B cell (primary cell): ENCODE data around the gene GMCL2. TPM values are rescaled to one million over a fixed set of nuclear protein-coding genes. Genes with fewer than 3 reads are reported as not detected.

Source experiments
- ATAC-seq: fragments of 200-7000 bp; cut with Tn5 transposase; one replicate; pipeline ENCODE4 v1.10.0; 2021; ENCODE audit warnings: low read depth, mild to moderate bottlenecking, moderate number of reproducible peaks, moderate library complexity
- CTCF ChIA-PET: fragments of 350-600 bp; sonication (Branson Sonifier 250); formaldehyde crosslinking; loops from one replicate; lab custom pipeline; 2021; ENCODE audit warnings: antibody characterized with exemption, inconsistent platforms; lab: Charles Lee
- POLR2A ChIA-PET: fragments of 350-600 bp; sonication (Branson Sonifier 250); formaldehyde crosslinking; loops from one replicate; lab custom pipeline; 2021; ENCODE audit warnings: antibody characterized with exemption; lab: Charles Lee
- DNase-seq: peaks from one replicate; pipeline ENCODE4 v3.0.0; 2013
- H2AFZ ChIP-seq: 2 replicates; pipeline ENCODE4 v1.6.1; 2012; ENCODE audit warnings: mild to moderate bottlenecking, low read depth, low read length; ENCODE audit not compliant: insufficient read depth, poor library complexity, severe bottlenecking
- H3K27ac ChIP-seq, 2 donors: 1 replicate in 1 of 2; 2 replicates in 1 of 2; pipeline ENCODE4 v1.5.1; 2012 to 2013; ENCODE audit warnings: low read length in 2 of 2, mild to moderate bottlenecking in 2 of 2, moderate library complexity in 1 of 2
- H3K27me3 ChIP-seq, 4 experiments: fragments of 200-600 bp in 1 of 4; sonication (generic) in 1 of 4; replicated peaks in 1 of 4; 1 replicate in 2 of 4; 2 replicates in 2 of 4; pipeline versions ENCODE4 v1.6.1 to v1.7.0; 2013 to 2016; ENCODE audit warnings: low read length in 3 of 4, mild to moderate bottlenecking in 2 of 4, mixed read lengths in 1 of 4, moderate library complexity in 1 of 4; ENCODE audit not compliant: insufficient read depth in 4 of 4, control insufficient read depth in 3 of 4; ENCODE audit errors: control extremely low read depth in 1 of 4
- H3K36me3 ChIP-seq, 2 experiments: replicated peaks in 1 of 2; 1 replicate in 1 of 2; 2 replicates in 1 of 2; pipeline versions ENCODE4 v1.6.1 to v1.7.1; 2013; ENCODE audit warnings: low read length in 1 of 2; ENCODE audit not compliant: insufficient read depth in 2 of 2, control insufficient read depth in 1 of 2; ENCODE audit errors: control extremely low read depth in 1 of 2, extremely low read depth in 1 of 2
- H3K4me1 ChIP-seq, 2 donors: fragments of 200-600 bp in 1 of 2; sonication (generic) in 1 of 2; 1 replicate in 1 of 2; 2 replicates in 1 of 2; pipeline versions ENCODE4 v1.5.1 to v1.6.1; 2013 to 2017; ENCODE audit warnings: low read length in 2 of 2; ENCODE audit not compliant: control insufficient read depth in 2 of 2, insufficient read depth in 2 of 2
- H3K4me2 ChIP-seq: replicated peaks from 2 replicates; pipeline ENCODE3; 2012; ENCODE audit warnings: mild to moderate bottlenecking, low read depth, low read length; ENCODE audit not compliant: poor library complexity, severe bottlenecking
- H3K4me3 ChIP-seq, 5 experiments: fragments of 200-600 bp in 1 of 5; sonication (generic) in 1 of 5; 1 replicate in 3 of 5; 2 replicates in 2 of 5; pipeline versions ENCODE4 v1.5.1 to v1.7.0; 2011 to 2016; ENCODE audit warnings: low read length in 4 of 5, mild to moderate bottlenecking in 4 of 5, low read depth in 2 of 5, control low read depth in 1 of 5, moderate library complexity in 1 of 5; ENCODE audit not compliant: insufficient read depth in 1 of 5; ENCODE audit errors: control extremely low read depth in 1 of 5, extremely low read depth in 1 of 5
- H3K79me2 ChIP-seq: fragments of 200-600 bp; sonication (generic); one replicate; pipeline ENCODE4 v1.6.0; 2016; ENCODE audit warnings: low read length; ENCODE audit not compliant: control insufficient read depth, insufficient read depth
- H3K9ac ChIP-seq: fragments of 200-600 bp; sonication (generic); 2 replicates; pipeline ENCODE4 v1.6.1; 2017; ENCODE audit warnings: mild to moderate bottlenecking, low read length, moderate library complexity
- H3K9me3 ChIP-seq, 3 donors: one replicate each; pipeline versions ENCODE4 v1.6.1 to v1.7.1; 2013; ENCODE audit warnings: low read length in 2 of 3; ENCODE audit not compliant: control insufficient read depth in 2 of 3, insufficient read depth in 1 of 3; ENCODE audit errors: control extremely low read depth in 1 of 3
- H4K20me1 ChIP-seq: 2 replicates; pipeline ENCODE4 v1.6.0; 2012; ENCODE audit warnings: mild to moderate bottlenecking, low read length; ENCODE audit not compliant: insufficient read depth, control insufficient read depth, poor library complexity, severe bottlenecking
- H3K27ac Mint-ChIP-seq: one replicate; pipeline ENCODE4 v1.8.0; 2021; ENCODE audit warnings: mixed read lengths
- H3K27me3 Mint-ChIP-seq: one replicate; pipeline ENCODE4 v1.8.0; 2021; ENCODE audit warnings: mixed read lengths
- H3K4me1 Mint-ChIP-seq: one replicate; pipeline ENCODE4 v1.8.0; 2021; ENCODE audit warnings: mixed read lengths
- H3K4me3 Mint-ChIP-seq: one replicate; pipeline ENCODE4 v1.8.0; 2021; ENCODE audit warnings: mixed read lengths
- H3K9me3 Mint-ChIP-seq: one replicate; pipeline ENCODE4 v1.8.0; 2022; ENCODE audit warnings: mixed read lengths; ENCODE audit not compliant: insufficient read depth
- EZH2 ChIP-seq: IDR thresholded peaks from 2 replicates; pipeline ENCODE4 v1.6.1; 2012; ENCODE audit warnings: borderline replicate concordance, low read depth, mild to moderate bottlenecking, moderate library complexity, low read length; ENCODE audit not compliant: insufficient read depth, poor library complexity, severe bottlenecking
- WGBS: methylation state at CpG from one replicate; pipeline ENCODE4 v1.1.5; 2013; ENCODE audit warnings: missing lambda C conversion rate; ENCODE audit not compliant: insufficient coverage; 5-methylcytosine and 5-hydroxymethylcytosine counted together
- intact Hi-C: fragments of 100-400 bp; cut with micrococcal nuclease; formaldehyde crosslinking; loops from one replicate; pipeline ENCODE4 v1.10.0; 2022
- polyA plus RNA-seq: library from polyadenylated mRNA; depleted of rRNA; stranded (reverse); fragments of >200 nt; gene quantifications from 2 replicates; pipeline ENCODE4 v1.2.3, GENCODE V29; 2012
- total RNA-seq, 2 donors: library from RNA; stranded (reverse); fragments of 120-200 nt in 1 of 2; gene quantifications; 1 replicate in 1 of 2; 2 replicates in 1 of 2; pipeline versions ENCODE4 v1.2.3 to v1.2.4, GENCODE V29; 2013 to 2022
- TF ChIP-seq, protein P1 (sequence below): fragments of 200-600 bp; IDR thresholded peaks from one replicate; pipeline ENCODE4 v1.8.0; 2022; ENCODE audit warnings: antibody characterized with exemption, mild to moderate bottlenecking

Gene GMCL2
- total and polyA plus RNA-seq, 2 donors (not counting 1 experiment from before 2014, with no cell fraction given) = not detected

DNA sequence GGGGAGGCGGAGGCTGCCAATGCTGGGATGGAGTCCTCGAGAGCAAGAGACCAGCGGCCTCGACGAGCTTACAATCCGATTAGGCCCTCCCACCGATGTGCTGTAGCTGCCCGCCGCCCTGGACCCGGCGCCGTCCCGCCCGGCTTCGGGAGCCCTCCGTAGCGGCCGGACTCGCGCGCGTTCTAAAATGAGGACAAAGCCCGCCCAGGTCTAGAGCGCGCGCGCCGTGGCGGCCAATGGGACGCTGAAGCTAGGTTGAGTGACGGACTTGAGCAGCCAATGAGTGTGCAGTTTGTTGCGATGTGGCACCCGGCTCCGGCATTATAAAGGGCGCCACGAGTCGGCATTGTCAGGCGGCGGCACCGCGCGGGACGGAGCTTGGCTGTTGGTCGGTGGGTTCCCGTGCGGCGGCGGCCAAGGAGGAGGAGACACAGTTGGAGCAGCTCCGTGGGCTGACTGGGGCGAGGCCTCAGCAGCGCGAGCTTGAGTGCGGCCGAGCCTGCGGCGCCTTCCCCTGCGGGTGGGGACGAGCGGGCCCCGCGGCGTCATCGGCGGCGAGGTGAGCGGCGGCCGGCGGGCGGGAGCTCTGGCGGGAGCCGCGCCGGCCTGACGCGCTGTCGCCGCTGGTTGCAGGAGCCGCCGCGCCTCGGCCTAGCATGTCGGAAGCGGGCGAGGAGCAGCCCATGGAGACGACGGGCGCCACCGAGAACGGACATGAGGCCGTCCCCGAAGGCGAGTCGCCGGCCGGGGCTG is 17.2 kb upstream of the GMCL2 start, which contains the start of gene HNRNPAB:
HNRNPAB (plus strand) TSS at position 352 of the 753 bp plus-strand sequence; CDS start at position 657, 305 bp downstream.
- H3K9me3 Mint-ChIP-seq = no peaks in the 10 kb centered on the region
- intact Hi-C loops = loop anchor here (1.0 to 5.0 kb wide), 3 partner anchors 28 to 1868 kb away; partner anchors contain the start of genes PHYKPL and RNF130
- H3K4me3 Mint-ChIP-seq = peak within 1 kb of the TSS; percentile 99
- ChIA-PET POLR2A (interaction anchor here (0.6 to 2.1 kb wide), 7 partner anchors 10 to 1724 kb away, joined by 3 to 12 read pairs (median 4); partner anchors contain the start of genes HNRNPH1, NHP2 and PHYKPL), CTCF (interaction anchor here (1.0 to 1.2 kb wide), 3 partner anchors 10 to 367 kb away, joined by 3 to 7 read pairs (median 4); no protein-coding TSS in a partner anchor)
- peak within 1 kb of the TSS; percentile 55 to 79 for H3K27ac ChIP-seq
- H3K79me2 ChIP-seq = peaks cover 28% of the 10 kb centered on the region
- H4K20me1 ChIP-seq = peaks cover 43% of the 10 kb centered on the region
- peaks cover 30% of the 10 kb centered on the region for H3K4me1 Mint-ChIP-seq
- TF ChIP-seq EZH2 = no peak
- TF ChIP-seq, protein P1, sequence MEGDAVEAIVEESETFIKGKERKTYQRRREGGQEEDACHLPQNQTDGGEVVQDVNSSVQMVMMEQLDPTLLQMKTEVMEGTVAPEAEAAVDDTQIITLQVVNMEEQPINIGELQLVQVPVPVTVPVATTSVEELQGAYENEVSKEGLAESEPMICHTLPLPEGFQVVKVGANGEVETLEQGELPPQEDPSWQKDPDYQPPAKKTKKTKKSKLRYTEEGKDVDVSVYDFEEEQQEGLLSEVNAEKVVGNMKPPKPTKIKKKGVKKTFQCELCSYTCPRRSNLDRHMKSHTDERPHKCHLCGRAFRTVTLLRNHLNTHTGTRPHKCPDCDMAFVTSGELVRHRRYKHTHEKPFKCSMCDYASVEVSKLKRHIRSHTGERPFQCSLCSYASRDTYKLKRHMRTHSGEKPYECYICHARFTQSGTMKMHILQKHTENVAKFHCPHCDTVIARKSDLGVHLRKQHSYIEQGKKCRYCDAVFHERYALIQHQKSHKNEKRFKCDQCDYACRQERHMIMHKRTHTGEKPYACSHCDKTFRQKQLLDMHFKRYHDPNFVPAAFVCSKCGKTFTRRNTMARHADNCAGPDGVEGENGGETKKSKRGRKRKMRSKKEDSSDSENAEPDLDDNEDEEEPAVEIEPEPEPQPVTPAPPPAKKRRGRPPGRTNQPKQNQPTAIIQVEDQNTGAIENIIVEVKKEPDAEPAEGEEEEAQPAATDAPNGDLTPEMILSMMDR = no peak
- peaks cover 0 to 33% of the 10 kb centered on the region in 2 experiments for H3K36me3 ChIP-seq
- no peaks in the 10 kb centered on the region for H3K9me3 ChIP-seq
- H3K4me3 ChIP-seq = peak within 1 kb of the TSS; percentile 60 to 94 (median 80)
- ATAC-seq = peak; percentile 80
- no peaks in the 10 kb centered on the region for H3K27me3 Mint-ChIP-seq
- peak; percentile 99 for DNase-seq
- peak within 1 kb of the TSS; percentile 97 for H3K4me2 ChIP-seq
- H3K9ac ChIP-seq = peak within 1 kb of the TSS; percentile 91
- H3K4me1 ChIP-seq = peaks cover 12 to 18% of the 10 kb centered on the region in 2 donors
- under 1% methylated on average over 96 of the region's 96 CpGs for WGBS
- H3K27ac Mint-ChIP-seq = peak within 1 kb of the TSS; percentile 100
- peak within 1 kb of the TSS; percentile 97 for H2AFZ ChIP-seq
- no peaks in the 10 kb centered on the region for H3K27me3 ChIP-seq
